Measurements from ENCODE around the gene SULT2B1. TPM values are rescaled to one million over a fixed set of nuclear protein-coding genes. Genes with fewer than 3 reads are reported as not detected.

SULT2B1 gene
- total RNA-seq, 4 donors from 2014 or later = not detected

- TF ChIP-seq POLR2A (IDR thresholded peaks at IDR 0.05) (peak; percentile 21 to 72), CTCF (IDR thresholded peaks at IDR 0.05) (peak in 1 of 5 experiments; percentile 42), EP300 (IDR thresholded peaks at IDR 0.05) (peak; percentile 28 to 91)
- H3K4me1 ChIP-seq = peaks cover 0 to 55% (median 39%) of the 10 kb centered on the region in 4 donors
- WGBS, 2 donors = 0% methylated on average over 34 to 36 of the region's 38 CpGs
Observed at GRCh38 chr19:48637449-48637947, 85.5 kb downstream of the SULT2B1 start.

GRCh38 chr19:48637948-48638830 lies 86.2 kb downstream of the SULT2B1 start:
- peak overlapping the region; percentile 49 to 85 (median 64) for H3K4me3 ChIP-seq
- TF ChIP-seq POLR2A (IDR thresholded peaks at IDR 0.05) (peak; percentile 12 to 37), EP300 (IDR thresholded peaks at IDR 0.05) (peak in 1 of 2 donors; percentile 31), CTCF (IDR thresholded peaks at IDR 0.05) (peak in 2 of 5 experiments; percentile 8 to 21)
- H3K9me3 ChIP-seq = no peaks in the 10 kb centered on the region
- peaks cover 0 to 48% (median 32%) of the 10 kb centered on the region in 4 donors for H3K4me1 ChIP-seq
- H3K27ac ChIP-seq = peak overlapping the region; percentile 94 to 99 (median 99)
- DNase-seq (ENCODE audit: low spot score in 2 of 2) = peak in 1 of 2 donors; percentile 81
- H3K36me3 ChIP-seq = no peaks in the 10 kb centered on the region
- WGBS, 2 donors = 6 to 8% methylated on average over 28 to 29 of the region's 29 CpGs
- H3K27me3 ChIP-seq = no peaks in the 10 kb centered on the region

More at GRCh38 chr19:48637449-48637947, 85.5 kb downstream of the SULT2B1 start:
- Histone ChIP-seq H3K4me3 (peak overlapping the region; percentile 49 to 85 (median 64)), H3K9me3 (no peaks in the 10 kb centered on the region), H3K27me3 (no peaks in the 10 kb centered on the region), H3K36me3 (peaks cover 0 to 2% (median 0%) of the 10 kb centered on the region in 3 donors), H3K27ac (peak overlapping the region; percentile 94 to 99 (median 99))
- DNase-seq (ENCODE audit: low spot score in 2 of 2) = peak; percentile 99

GRCh38 chr19:48638831-48639381 lies 86.9 kb downstream of the SULT2B1 start:
- TF ChIP-seq POLR2A (IDR thresholded peaks at IDR 0.05) = no peak
- TF ChIP-seq CTCF (IDR thresholded peaks at IDR 0.05) = no peak
- TF ChIP-seq EP300 (IDR thresholded peaks at IDR 0.05) = no peak
- Histone ChIP-seq H3K9me3 (no peaks in the 10 kb centered on the region), H3K4me3 (peak overlapping the region in 3 of 4 donors; percentile 23 to 85 (median 71)), H3K36me3 (no peaks in the 10 kb centered on the region), H3K27ac (peak overlapping the region; percentile 94 to 99 (median 99)), H3K4me1 (peaks cover 0 to 41% (median 25%) of the 10 kb centered on the region in 4 donors), H3K27me3 (no peaks in the 10 kb centered on the region)
- DNase-seq (ENCODE audit: low spot score in 2 of 2) = no peak
- whole genome bisulfite sequencing, 2 donors = 72 to 74% methylated on average over 16 of the region's 16 CpGs

- Histone ChIP-seq H3K9me3 (no peaks in the 10 kb centered on the region), H3K4me1 (peaks cover 0 to 40% (median 19%) of the 10 kb centered on the region in 4 donors), H3K36me3 (no peaks in the 10 kb centered on the region), H3K4me3 (no peak overlapping the region), H3K27ac (peak overlapping the region in 2 of 4 donors; percentile 99), H3K27me3 (no peaks in the 10 kb centered on the region)
- 70 to 74% methylated on average over 32 to 33 of the region's 33 CpGs for WGBS, 2 donors
- DNase-seq (ENCODE audit: low spot score in 2 of 2) = no peak
- TF ChIP-seq POLR2A (IDR thresholded peaks at IDR 0.05) (no peak), CTCF (IDR thresholded peaks at IDR 0.05) (no peak), EP300 (IDR thresholded peaks at IDR 0.05) (no peak)
Observed at GRCh38 chr19:48639483-48640375, 87.8 kb downstream of the SULT2B1 start.
